HCT116 (cell line): ENCODE data around the gene RAB27B. TPM values are rescaled to one million over a fixed set of nuclear protein-coding genes. Genes with fewer than 3 reads are reported as not detected.

ENCODE experiments used
- ATAC-seq: fragments of 200-7000 bp; cut with Tn5 transposase; 2 replicates; pipeline ENCODE4 v1.9.1; 2020; ENCODE audit warnings: mild to moderate bottlenecking, moderate library complexity
- BruUV-seq: library from RNA; stranded (reverse); fragments of 400-500 nt; replicated peaks from 2 replicates; lab custom pipeline; 2021; lab: Mats Ljungman, UMichigan
- CTCF ChIA-PET: fragments of 300-600 bp; sonication (Branson Sonifier 250); formaldehyde crosslinking; loops from one replicate; lab custom pipeline; 2021; ENCODE audit warnings: antibody characterized with exemption; lab: Charles Lee
- POLR2A ChIA-PET: fragments of 300-600, 350-600 bp; sonication (Branson Sonifier 250); formaldehyde crosslinking; loops from one replicate; lab custom pipeline; 2021; ENCODE audit warnings: antibody characterized with exemption; lab: Charles Lee
- RAD21 ChIA-PET, 2 experiments: fragments of 300-600 bp; sonication (Branson Sonifier 250); formaldehyde crosslinking; loops; one replicate each; lab custom pipeline; 2023; ENCODE audit warnings: low total read pairs in 2 of 2; ENCODE audit not compliant: uncharacterized antibody in 2 of 2, unreplicated experiment in 2 of 2, low non-redundant PET in 1 of 2; lab: Charles Lee
- DNase-seq: peaks from one replicate; pipeline ENCODE4 v3.0.0-alpha.2; 2010; ENCODE audit warnings: low read depth, low spot score
- H2AFZ ChIP-seq: fragments of 200-600 bp; shearing (Covaris generic), sonication (generic); 2 replicates; pipeline ENCODE4 v1.6.1; 2017; ENCODE audit warnings: low read depth, mixed run types, mixed read lengths, antibody characterized with exemption, low read length; ENCODE audit not compliant: poor library complexity, severe bottlenecking
- H3K27ac ChIP-seq: 2 replicates; pipeline ENCODE4 v1.5.1; 2012; ENCODE audit warnings: low read depth, low read length
- H3K27me3 ChIP-seq: fragments of 200-600 bp; sonication (generic); 2 replicates; pipeline ENCODE4 v1.6.1; 2016; ENCODE audit warnings: mixed run types, low read length, mixed read lengths; ENCODE audit not compliant: insufficient read depth
- H3K36me3 ChIP-seq, 2 experiments: fragments of 200-500 bp in 1 of 2; fragments of 200-600 bp in 1 of 2; sonication (Bioruptor generic) in 1 of 2; sonication (generic) in 1 of 2; 2 replicates each; pipeline versions ENCODE4 v1.5.1 to v1.6.1; 2014 to 2016; ENCODE audit warnings: low read length in 2 of 2, inconsistent platforms in 1 of 2, mixed read lengths in 1 of 2, mixed run types in 1 of 2; ENCODE audit not compliant: insufficient read depth in 2 of 2, control insufficient read depth in 1 of 2
- H3K4me1 ChIP-seq, 2 experiments: fragments of 200-600 bp in 1 of 2; sonication (generic) in 1 of 2; 2 replicates each; pipeline versions ENCODE4 v1.5.1 to v1.6.1; 2012 to 2017; ENCODE audit warnings: low read length in 2 of 2, inconsistent platforms in 1 of 2, mild to moderate bottlenecking in 1 of 2, mixed read lengths in 1 of 2, mixed run types in 1 of 2, moderate library complexity in 1 of 2; ENCODE audit not compliant: insufficient read depth in 2 of 2, control insufficient read depth in 1 of 2
- H3K4me2 ChIP-seq: fragments of 200-600 bp; sonication (generic); 2 replicates; pipeline ENCODE4 v1.6.1; 2017; ENCODE audit warnings: mixed run types, low read length, mixed read lengths
- H3K4me3 ChIP-seq, 2 experiments: fragments of 200-600 bp in 1 of 2; sonication (generic) in 1 of 2; replicated peaks in 1 of 2; 2 replicates each; pipeline ENCODE4 v1.5.1; 2011 to 2016; ENCODE audit warnings: low read length in 2 of 2, control low read depth in 1 of 2, low read depth in 1 of 2, mild to moderate bottlenecking in 1 of 2, mixed read lengths in 1 of 2, mixed run types in 1 of 2
- H3K79me2 ChIP-seq: fragments of 200-600 bp; sonication (generic); 2 replicates; pipeline ENCODE4 v1.6.1; 2017; ENCODE audit warnings: mild to moderate bottlenecking, mixed run types, low read length, moderate library complexity, mixed read lengths; ENCODE audit not compliant: insufficient read depth
- H3K9ac ChIP-seq: fragments of 200-600 bp; sonication (generic); 2 replicates; pipeline ENCODE4 v1.6.1; 2016; ENCODE audit warnings: low read length, mixed read lengths
- H3K9me2 ChIP-seq: fragments of 200-600 bp; sonication (generic), shearing (Covaris generic); 2 replicates; pipeline ENCODE4 v1.6.1; 2017; ENCODE audit warnings: mixed run types, mild to moderate bottlenecking, moderate library complexity; ENCODE audit not compliant: insufficient read depth
- H3K9me3 ChIP-seq, 2 experiments: fragments of 200-500 bp in 1 of 2; fragments of 200-600 bp in 1 of 2; sonication (Bioruptor generic) in 1 of 2; sonication (generic) in 1 of 2; 2 replicates each; pipeline ENCODE4 v1.6.1; 2014 to 2017; ENCODE audit warnings: low read length in 2 of 2, mixed read lengths in 2 of 2, inconsistent platforms in 1 of 2, low read depth in 1 of 2, mild to moderate bottlenecking in 1 of 2, mixed run types in 1 of 2, moderate library complexity in 1 of 2; ENCODE audit not compliant: control insufficient read depth in 1 of 2, insufficient read depth in 1 of 2
- H4K20me1 ChIP-seq: fragments of 200-600 bp; sonication (generic), shearing (Covaris generic); 2 replicates; pipeline ENCODE4 v1.6.1; 2017; ENCODE audit warnings: mixed run types, mild to moderate bottlenecking, moderate library complexity; ENCODE audit not compliant: insufficient read depth
- CBX3 ChIP-seq: IDR thresholded peaks from 2 replicates; pipeline ENCODE4 v1.6.1; 2012; ENCODE audit warnings: low read depth
- EGR1 ChIP-seq: IDR thresholded peaks from 2 replicates; pipeline ENCODE4 v1.6.1; 2012; ENCODE audit warnings: low read depth
- ELF1 ChIP-seq: IDR thresholded peaks from 2 replicates; pipeline ENCODE4 v1.6.1; 2012; ENCODE audit warnings: low read depth, borderline replicate concordance
- EZH2 ChIP-seq: fragments of 200-600 bp; sonication (generic); IDR thresholded peaks from 2 replicates; pipeline ENCODE4 v1.6.1; 2017; ENCODE audit warnings: antibody characterized with exemption, mixed run types
- JUND ChIP-seq: IDR thresholded peaks from 2 replicates; pipeline ENCODE4 v1.6.1; 2012
- POLR2AphosphoS5 ChIP-seq: IDR thresholded peaks from 2 replicates; pipeline ENCODE4 v1.6.1; 2011; ENCODE audit warnings: mild to moderate bottlenecking, low read depth, low read length, moderate library complexity
- REST ChIP-seq: IDR thresholded peaks from 2 replicates; pipeline ENCODE4 v1.6.1; 2012; ENCODE audit warnings: low read depth
- SP1 ChIP-seq: IDR thresholded peaks from 2 replicates; pipeline ENCODE4 v1.6.1; 2012; ENCODE audit warnings: low read depth
- SRF ChIP-seq: IDR thresholded peaks from 2 replicates; pipeline ENCODE4 v1.6.1; 2012; ENCODE audit warnings: low read depth
- YY1 ChIP-seq: IDR thresholded peaks from 2 replicates; pipeline ENCODE4 v1.6.1; 2011; ENCODE audit warnings: low read length, low read depth, moderate library complexity, mild to moderate bottlenecking; ENCODE audit not compliant: insufficient replicate concordance; ENCODE audit errors: extremely low read depth
- ZFX ChIP-seq: fragments of 450-650 bp; IDR thresholded peaks from 2 replicates; pipeline ENCODE4 v1.6.1; 2017
- ZNF274 ChIP-seq: fragments of 200-500 bp; sonication (Bioruptor generic); IDR thresholded peaks from 2 replicates; pipeline ENCODE4 v1.6.1; 2014; ENCODE audit warnings: mild to moderate bottlenecking, low read depth, low read length, inconsistent platforms
- intact Hi-C: fragments of 100-400 bp; cut with micrococcal nuclease; formaldehyde crosslinking; loops from 2 replicates; pipeline ENCODE4 v1.10.0; 2022
- total RNA-seq: library from RNA; stranded (reverse); gene quantifications from one replicate; pipeline ENCODE4 v1.2.1, GENCODE V29; 2021; ENCODE audit not compliant: unreplicated experiment

Gene RAB27B
- total RNA-seq, 1 experiment from 2014 or later = 2.2 TPM

DNA sequence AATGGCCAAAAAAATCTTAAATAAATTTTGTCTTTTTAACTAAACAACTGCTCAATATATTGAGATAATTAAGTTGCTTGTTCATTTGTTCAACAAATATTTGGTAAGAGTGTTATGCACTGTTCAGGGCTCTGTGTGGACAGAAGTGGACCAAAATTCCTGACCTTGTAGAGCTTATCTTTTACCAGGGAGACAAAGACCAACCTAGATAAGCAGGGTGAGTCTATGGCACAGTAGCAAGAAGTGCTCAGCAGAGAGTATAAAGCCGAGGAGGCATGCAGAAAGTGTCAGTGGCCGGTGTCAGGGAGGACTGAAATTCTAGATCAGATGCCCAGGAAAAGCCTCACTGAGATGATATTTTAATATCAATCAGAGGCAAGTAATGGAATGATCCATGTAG is 2.6 kb downstream of the RAB27B start:
- Histone ChIP-seq H3K4me3 (no peak overlapping the region), H2AFZ (no peak overlapping the region), H3K4me1 (peaks cover 13 to 24% of the 10 kb centered on the region in 2 experiments; a peak in 3 of 4 replicates), H3K9ac (no peak overlapping the region)
- ATAC-seq (no peak), DNase-seq (no peak)
- ChIA-PET POLR2A (no interaction called here), RAD21 (no interaction called here)
- BruUV-seq = no TSS peak
- TF ChIP-seq JUND (no peak), ZNF274 (no peak), SP1 (no peak), EGR1 (no peak), ZFX (no peak), SRF (no peak), POLR2AphosphoS5 (no peak), ELF1 (no peak), CBX3 (no peak), YY1 (no peak), EZH2 (no peak), REST (no peak)
- TF ChIP-seq, all 23 proteins: peak for 0
- no peak overlapping the region for H3K4me2 ChIP-seq
- no peaks in the 10 kb centered on the region for H3K36me3 ChIP-seq
- no peaks in the 10 kb centered on the region for H3K27me3 ChIP-seq
- no peaks in the 10 kb centered on the region for H3K79me2 ChIP-seq
- no peak overlapping the region for H3K27ac ChIP-seq
- CTCF ChIA-PET = no interaction called here
- no peaks in the 10 kb centered on the region for H3K9me2 ChIP-seq
- H3K9me3 ChIP-seq = no peaks in the 10 kb centered on the region
- intact Hi-C loops = no loop called here
- H4K20me1 ChIP-seq = no peaks in the 10 kb centered on the region
